Esophagus mucosa (tissue), 1 donor: ENCODE results near the gene TSG101. TPM values are rescaled to one million over a fixed set of nuclear protein-coding genes. Genes with fewer than 3 reads are reported as not detected.

Experiments
- total RNA-seq: library from RNA; stranded (reverse); gene quantifications from one replicate; pipeline ENCODE4 v1.2.4, GENCODE V29; 2023
- donor health status: DM: yes; HTN: yes; CAD: no.

Gene TSG101
- total RNA-seq, 1 donor from 2014 or later = 52.9 TPM

Other genes with a start within 250 kb of the TSG101 start
- 12.3 TPM for gene HPS5, start 204.8 kb downstream of the TSG101 start, total RNA-seq
- gene GTF2H1, start 204.4 kb downstream of the TSG101 start, total RNA-seq = 33.9 TPM
- gene LDHA, start 132.4 kb downstream of the TSG101 start, total RNA-seq = 564 TPM
- gene LDHC, start 114.6 kb downstream of the TSG101 start, total RNA-seq = not detected
- not detected for gene LDHAL6A, start 71.1 kb downstream of the TSG101 start, total RNA-seq
- 20.1 TPM for gene UEVLD, start 61.8 kb upstream of the TSG101 start, total RNA-seq
- 2.6 TPM for gene MISFA, start 72.8 kb upstream of the TSG101 start, total RNA-seq
- gene SPTY2D1, start 107.4 kb upstream of the TSG101 start, total RNA-seq = 14.4 TPM
- 1.1 TPM for gene TMEM86A, start 171.8 kb upstream of the TSG101 start, total RNA-seq
- gene IGSF22, start 199.2 kb upstream of the TSG101 start, total RNA-seq = not detected